CD14-positive monocyte (primary cell): ENCODE data around the gene KCNJ2. TPM values are rescaled to one million over a fixed set of nuclear protein-coding genes. Genes with fewer than 3 reads are reported as not detected.
A peak's percentile ranks its signal among the peaks of the same experiment; 100 is the strongest.

Experiments used
- DNase-seq, 3 donors: peaks; one replicate each; pipeline ENCODE4 v3.0.0-alpha.2; 2011 to 2022
- H2AFZ ChIP-seq: 2 replicates; pipeline ENCODE4 v1.6.0; 2012; ENCODE audit warnings: mild to moderate bottlenecking, low read depth, low read length, inconsistent platforms; ENCODE audit not compliant: insufficient read depth, poor library complexity, severe bottlenecking
- H3K27ac ChIP-seq, 2 donors: 1 replicate in 1 of 2; 2 replicates in 1 of 2; pipeline ENCODE4 v1.5.1; 2012 to 2013; ENCODE audit warnings: low read length in 2 of 2, control low read depth in 1 of 2, inconsistent platforms in 1 of 2, low read depth in 1 of 2, mild to moderate bottlenecking in 1 of 2
- H3K27me3 ChIP-seq, 2 donors: one replicate each; pipeline versions ENCODE4 v1.6.0 to v1.6.1; 2011 to 2013; ENCODE audit warnings: low read length in 2 of 2; ENCODE audit not compliant: control insufficient read depth in 2 of 2, insufficient read depth in 2 of 2
- H3K36me3 ChIP-seq, 2 donors: replicated peaks in 1 of 2; 1 replicate in 1 of 2; 2 replicates in 1 of 2; pipeline versions ENCODE4 v1.5.1 to v1.6.1; 2012 to 2013; ENCODE audit warnings: low read length in 2 of 2, control low read depth in 1 of 2, inconsistent platforms in 1 of 2, mild to moderate bottlenecking in 1 of 2; ENCODE audit not compliant: insufficient read depth in 2 of 2, control insufficient read depth in 1 of 2
- H3K4me1 ChIP-seq, 2 donors: 1 replicate in 1 of 2; 2 replicates in 1 of 2; pipeline versions ENCODE4 v1.5.1 to v1.6.1; 2012 to 2013; ENCODE audit warnings: low read length in 2 of 2, control low read depth in 1 of 2, inconsistent platforms in 1 of 2, mild to moderate bottlenecking in 1 of 2, moderate library complexity in 1 of 2; ENCODE audit not compliant: insufficient read depth in 2 of 2, control insufficient read depth in 1 of 2
- H3K4me2 ChIP-seq: replicated peaks from 2 replicates; pipeline ENCODE3; 2012; ENCODE audit warnings: low read length, moderate library complexity, mild to moderate bottlenecking; ENCODE audit not compliant: poor library complexity, severe bottlenecking; ENCODE audit errors: extremely low read depth
- H3K4me3 ChIP-seq, 3 experiments: fragments of 200-600 bp in 1 of 3; sonication (generic) in 1 of 3; replicated peaks in 1 of 3; 1 replicate in 2 of 3; 2 replicates in 1 of 3; pipeline ENCODE4 v1.5.1; 2011 to 2013; ENCODE audit warnings: low read length in 3 of 3, mild to moderate bottlenecking in 3 of 3, control low read depth in 2 of 3, low read depth in 2 of 3, inconsistent platforms in 1 of 3, moderate library complexity in 1 of 3
- H3K79me2 ChIP-seq: 2 replicates; pipeline ENCODE4 v1.6.0; 2012; ENCODE audit warnings: mild to moderate bottlenecking, control low read depth, inconsistent platforms, low read length, moderate library complexity; ENCODE audit not compliant: insufficient read depth
- H3K9ac ChIP-seq: 2 replicates; pipeline ENCODE4 v1.6.0; 2017; ENCODE audit warnings: low read length, mild to moderate bottlenecking; ENCODE audit not compliant: insufficient read depth, poor library complexity, severe bottlenecking
- H3K9me3 ChIP-seq, 2 donors: replicated peaks in 1 of 2; 1 replicate in 1 of 2; 2 replicates in 1 of 2; pipeline versions ENCODE4 v1.5.1 to v1.6.1; 2012 to 2013; ENCODE audit warnings: low read length in 2 of 2, control low read depth in 1 of 2; ENCODE audit not compliant: control insufficient read depth in 1 of 2, insufficient read depth in 1 of 2
- H4K20me1 ChIP-seq: 2 replicates; pipeline ENCODE4 v1.6.0; 2012; ENCODE audit warnings: mild to moderate bottlenecking, low read length, control low read depth, moderate library complexity; ENCODE audit not compliant: insufficient read depth
- H3K27ac Mint-ChIP-seq, 7 donors: one replicate each; pipeline ENCODE4 v1.8.0; 2020; ENCODE audit warnings: mild to moderate bottlenecking in 7 of 7, mixed read lengths in 7 of 7, moderate library complexity in 6 of 7, inconsistent platforms in 2 of 7
- H3K27me3 Mint-ChIP-seq, 3 donors: one replicate each; pipeline ENCODE4 v1.8.0; 2021 to 2022; ENCODE audit warnings: low read depth in 3 of 3, mild to moderate bottlenecking in 3 of 3, mixed read lengths in 3 of 3, moderate library complexity in 3 of 3, inconsistent platforms in 1 of 3
- H3K36me3 Mint-ChIP-seq, 2 donors: one replicate each; pipeline ENCODE4 v1.8.0; 2020; ENCODE audit warnings: mixed read lengths in 2 of 2, inconsistent platforms in 1 of 2, mild to moderate bottlenecking in 1 of 2
- H3K4me1 Mint-ChIP-seq: one replicate; pipeline ENCODE4 v1.8.0; 2020; ENCODE audit warnings: mild to moderate bottlenecking, mixed read lengths
- H3K4me3 Mint-ChIP-seq, 2 donors: one replicate each; pipeline ENCODE4 v1.8.0; 2020; ENCODE audit warnings: mild to moderate bottlenecking in 2 of 2, mixed read lengths in 2 of 2, moderate library complexity in 1 of 2
- H3K9me3 Mint-ChIP-seq, 7 donors: one replicate each; pipeline ENCODE4 v1.8.0; 2020 to 2022; ENCODE audit warnings: mixed read lengths in 7 of 7, mild to moderate bottlenecking in 6 of 7, moderate library complexity in 6 of 7, inconsistent platforms in 2 of 7
- CTCF ChIP-seq: fragments of 200-600 bp; IDR thresholded peaks from one replicate; pipeline ENCODE4 v1.8.0; 2022; ENCODE audit warnings: antibody characterized with exemption, mild to moderate bottlenecking
- WGBS: methylation state at CpG from one replicate; pipeline ENCODE4 v1.1.5; 2013; ENCODE audit warnings: missing lambda C conversion rate; ENCODE audit not compliant: insufficient coverage; 5-methylcytosine and 5-hydroxymethylcytosine counted together
- intact Hi-C, 2 donors: fragments of 100-400 bp; cut with micrococcal nuclease; formaldehyde crosslinking; loops; one replicate each; pipeline versions ENCODE4 v1.15.0 to v1.15.1; 2023
- polyA plus RNA-seq, 3 donors: library from polyadenylated mRNA; depleted of rRNA in 1 of 3; unstranded in 2 of 3; stranded (reverse) in 1 of 3; fragments of 300-500 nt in 2 of 3; fragments of >200 nt in 1 of 3; fragmentation: Illumina TruSeq in 2 of 3; gene quantifications; 1 replicate in 2 of 3; 2 replicates in 1 of 3; pipeline ENCODE4 v1.2.3, GENCODE V29; 2012 to 2021

KCNJ2 gene
- polyA plus RNA-seq, 3 donors: 0.37 to 2.0 (median 1.7) TPM

GRCh38 chr17:70181866-70182265 lies 12.5 kb downstream of the KCNJ2 start:
- Mint-ChIP-seq H3K27me3 (peaks cover 0 to 2% (median 0%) of the 10 kb centered on the region in 3 donors), H3K36me3 (peaks cover 26% of the 10 kb centered on the region in 2 donors), H3K9me3 (peaks cover 0 to 5% (median 0%) of the 10 kb centered on the region in 7 donors), H3K4me3 (no peak overlapping the region), H3K27ac (peak overlapping the region in 5 of 7 donors; percentile 3 to 85 (median 23)), H3K4me1 (peaks cover 17% of the 10 kb centered on the region)
- 92% methylated on average over 1 of the region's 3 CpGs for WGBS
- H2AFZ ChIP-seq: no peak overlapping the region
- no peak for TF ChIP-seq CTCF
- H3K9me3 ChIP-seq: no peaks in the 10 kb centered on the region
- H3K27me3 ChIP-seq: no peaks in the 10 kb centered on the region
- H3K27ac ChIP-seq: no peak overlapping the region
- no peak for DNase-seq
- no peak overlapping the region for H3K4me3 ChIP-seq
- peaks cover 6 to 31% of the 10 kb centered on the region in 2 donors for H3K36me3 ChIP-seq
- H3K9ac ChIP-seq: no peak overlapping the region
- H3K4me1 ChIP-seq: peaks cover 3 to 8% of the 10 kb centered on the region in 2 donors
- peaks cover 22% of the 10 kb centered on the region for H3K79me2 ChIP-seq
- H4K20me1 ChIP-seq: peaks cover 57% of the 10 kb centered on the region
- intact Hi-C loops: no loop called here
- H3K4me2 ChIP-seq: no peak overlapping the region

GRCh38 chr17:70183508-70183907 lies 14.2 kb downstream of the KCNJ2 start:
- Histone ChIP-seq H2AFZ (no peak overlapping the region), H3K4me3 (no peak overlapping the region), H3K79me2 (peaks cover 8% of the 10 kb centered on the region), H3K9ac (no peak overlapping the region), H3K4me2 (no peak overlapping the region), H3K36me3 (peaks cover 0 to 17% of the 10 kb centered on the region in 2 donors), H4K20me1 (peaks cover 41% of the 10 kb centered on the region), H3K27me3 (no peaks in the 10 kb centered on the region), H3K4me1 (no peaks in the 10 kb centered on the region), H3K27ac (no peak overlapping the region), H3K9me3 (no peaks in the 10 kb centered on the region)
- Mint-ChIP-seq H3K27me3 (peaks cover 0 to 4% (median 2%) of the 10 kb centered on the region in 3 donors), H3K27ac (no peak overlapping the region), H3K9me3 (peaks cover 0 to 2% (median 0%) of the 10 kb centered on the region in 7 donors), H3K4me1 (peaks cover 3% of the 10 kb centered on the region), H3K4me3 (no peak overlapping the region), H3K36me3 (peaks cover 11 to 13% of the 10 kb centered on the region in 2 donors)
- no peak for TF ChIP-seq CTCF
- no peak for DNase-seq
- intact Hi-C loops: no loop called here
- WGBS: no CpG with 5 or more reads among the region's 4 CpGs
